HL-60 (cell line): ENCODE results near the gene PIGN.

Experiments
- DNase-seq, 2 experiments: peaks; one replicate each; pipeline ENCODE4 v3.0.0-alpha.2; 2010 to 2020; ENCODE audit warnings: low read depth in 1 of 2, low spot score in 1 of 2
- H3K27ac ChIP-seq: fragments of 250-450 bp; sonication (Bioruptor Pico); replicated peaks from 2 replicates; pipeline ENCODE4 v1.5.1; 2020; ENCODE audit warnings: mild to moderate bottlenecking, moderate library complexity
- H3K27me3 ChIP-seq: fragments of 250-450 bp; sonication (Bioruptor Pico); 2 replicates; pipeline ENCODE4 v1.5.1; 2021; ENCODE audit warnings: mild to moderate bottlenecking, moderate library complexity; ENCODE audit not compliant: insufficient read depth, poor library complexity, severe bottlenecking
- H3K4me3 ChIP-seq: replicated peaks from 2 replicates; pipeline ENCODE4 v1.5.1; 2011; ENCODE audit warnings: mild to moderate bottlenecking, control low read depth, low read length; ENCODE audit not compliant: insufficient read depth
- GABPA ChIP-seq: IDR thresholded peaks from 2 replicates; pipeline ENCODE4 v1.6.1; 2012; ENCODE audit warnings: low read depth
- POLR2AphosphoS5 ChIP-seq: IDR thresholded peaks from 2 replicates; pipeline ENCODE4 v1.6.1; 2012; ENCODE audit warnings: low read depth
- SPI1 ChIP-seq: IDR thresholded peaks from 2 replicates; pipeline ENCODE4 v1.6.1; 2012; ENCODE audit warnings: low read depth, mild to moderate bottlenecking, borderline replicate concordance
- long read RNA-seq: library from polyadenylated mRNA; unstranded; transcript quantifications from one replicate; pipeline ENCODE4 v2.0.0, GENCODE V29; 2020
- TF ChIP-seq, protein P1 (sequence below): IDR thresholded peaks from one replicate; pipeline ENCODE4 v1.5.1; 2011; ENCODE audit warnings: low read length, control low read depth, inconsistent platforms; ENCODE audit not compliant: insufficient read depth
- TF ChIP-seq, protein P2 (sequence below): IDR thresholded peaks from 2 replicates; pipeline ENCODE4 v1.6.1; 2012; ENCODE audit warnings: low read depth; ENCODE audit not compliant: insufficient replicate concordance

The PIGN gene
- long read RNA-seq, full-length matches to known transcripts: 131 of 193 reads
- long read RNA-seq, partial matches to known transcripts: 27 of 193 reads
- long read RNA-seq, other reads (novel, unspliced or antisense): 35 of 193 reads

DNA sequence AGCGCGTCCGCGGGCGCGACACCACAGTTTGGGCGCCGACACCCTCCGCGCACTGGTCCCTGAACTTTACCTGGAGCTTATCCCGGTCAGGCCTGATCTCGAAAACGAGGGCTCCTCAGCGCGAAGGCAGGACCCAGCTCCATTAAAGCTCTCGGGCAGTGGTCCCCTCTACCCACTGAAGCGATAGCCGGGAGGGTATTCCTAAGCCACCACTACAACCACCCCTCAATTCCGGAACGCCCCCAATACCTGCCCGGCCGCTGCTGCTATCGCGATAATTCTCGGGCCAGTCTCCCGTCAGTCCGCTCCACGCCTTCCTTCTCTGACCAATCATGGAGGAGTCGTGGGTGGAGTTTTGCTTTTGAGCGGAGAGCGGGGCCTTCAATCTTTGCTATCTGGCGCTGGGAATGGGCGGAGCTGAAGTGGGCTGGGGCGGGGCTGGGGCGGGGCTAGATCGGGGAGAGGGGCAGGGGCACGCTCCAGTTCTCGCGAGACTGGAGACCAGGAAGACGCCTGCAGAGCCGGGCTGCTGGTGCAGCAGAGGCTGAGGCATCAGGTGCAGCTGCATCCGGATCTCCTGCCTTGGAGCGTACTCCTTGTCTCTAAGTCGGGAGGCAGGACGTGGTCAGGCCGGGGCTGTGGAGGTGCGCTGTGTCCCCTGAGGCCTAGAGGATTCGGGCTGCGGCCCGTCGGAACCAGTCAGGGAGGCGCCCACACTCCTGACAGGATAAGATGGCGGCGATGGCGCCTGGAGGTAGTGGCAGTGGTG, at the start of gene PIGN, which contains the start of gene RELCH:
Gene PIGN (minus strand): TSS at position 283 of the 769 bp plus-strand sequence. CDS start 25,703 bp downstream, outside the sequence.
Gene RELCH (plus strand): TSS at position 482 of the 769 bp plus-strand sequence. CDS start 251 bp downstream, at position 733.
- TF ChIP-seq POLR2AphosphoS5 (peak; percentile 95), SPI1 (peak; percentile 0; the same call in 1 of the 2 replicates), GABPA (0 out of 2 replicates have a peak, but pooled peaks have one; percentile 27)
- TF ChIP-seq, protein P1, sequence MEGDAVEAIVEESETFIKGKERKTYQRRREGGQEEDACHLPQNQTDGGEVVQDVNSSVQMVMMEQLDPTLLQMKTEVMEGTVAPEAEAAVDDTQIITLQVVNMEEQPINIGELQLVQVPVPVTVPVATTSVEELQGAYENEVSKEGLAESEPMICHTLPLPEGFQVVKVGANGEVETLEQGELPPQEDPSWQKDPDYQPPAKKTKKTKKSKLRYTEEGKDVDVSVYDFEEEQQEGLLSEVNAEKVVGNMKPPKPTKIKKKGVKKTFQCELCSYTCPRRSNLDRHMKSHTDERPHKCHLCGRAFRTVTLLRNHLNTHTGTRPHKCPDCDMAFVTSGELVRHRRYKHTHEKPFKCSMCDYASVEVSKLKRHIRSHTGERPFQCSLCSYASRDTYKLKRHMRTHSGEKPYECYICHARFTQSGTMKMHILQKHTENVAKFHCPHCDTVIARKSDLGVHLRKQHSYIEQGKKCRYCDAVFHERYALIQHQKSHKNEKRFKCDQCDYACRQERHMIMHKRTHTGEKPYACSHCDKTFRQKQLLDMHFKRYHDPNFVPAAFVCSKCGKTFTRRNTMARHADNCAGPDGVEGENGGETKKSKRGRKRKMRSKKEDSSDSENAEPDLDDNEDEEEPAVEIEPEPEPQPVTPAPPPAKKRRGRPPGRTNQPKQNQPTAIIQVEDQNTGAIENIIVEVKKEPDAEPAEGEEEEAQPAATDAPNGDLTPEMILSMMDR: no peak
- Histone ChIP-seq H3K27ac (peak within 1 kb of the TSS; percentile 84), H3K27me3 (no peaks in the 10 kb centered on the region), H3K4me3 (peak within 1 kb of the TSS; percentile 92)
- DNase-seq: peak; percentile 98 to 100

DNA sequence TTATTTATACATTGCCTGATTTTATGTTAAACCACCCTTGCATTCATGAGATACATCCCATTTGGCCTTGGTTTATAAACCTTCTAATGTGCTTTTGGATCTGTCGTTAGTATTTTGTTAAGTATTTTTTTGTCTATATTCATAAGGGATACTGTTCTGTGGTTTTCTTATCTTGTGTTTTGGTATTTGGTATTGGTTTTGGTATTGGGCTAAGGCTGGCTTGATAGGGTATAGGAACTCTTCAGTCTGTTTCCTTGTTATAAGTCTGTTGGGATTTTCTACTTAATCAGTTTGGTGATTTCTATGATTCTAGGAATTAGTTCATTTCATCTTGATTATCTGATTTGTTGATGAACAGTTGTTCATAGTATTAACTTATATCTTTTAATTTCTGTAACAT, 49.4 kb upstream of the PIGN start:
- DNase-seq: no peak
- Histone ChIP-seq H3K4me3 (no peak overlapping the region), H3K27ac (no peak overlapping the region), H3K27me3 (no peaks in the 10 kb centered on the region)
- TF ChIP-seq GABPA (no peak), SPI1 (no peak), POLR2AphosphoS5 (no peak)
- TF ChIP-seq, protein P2, sequence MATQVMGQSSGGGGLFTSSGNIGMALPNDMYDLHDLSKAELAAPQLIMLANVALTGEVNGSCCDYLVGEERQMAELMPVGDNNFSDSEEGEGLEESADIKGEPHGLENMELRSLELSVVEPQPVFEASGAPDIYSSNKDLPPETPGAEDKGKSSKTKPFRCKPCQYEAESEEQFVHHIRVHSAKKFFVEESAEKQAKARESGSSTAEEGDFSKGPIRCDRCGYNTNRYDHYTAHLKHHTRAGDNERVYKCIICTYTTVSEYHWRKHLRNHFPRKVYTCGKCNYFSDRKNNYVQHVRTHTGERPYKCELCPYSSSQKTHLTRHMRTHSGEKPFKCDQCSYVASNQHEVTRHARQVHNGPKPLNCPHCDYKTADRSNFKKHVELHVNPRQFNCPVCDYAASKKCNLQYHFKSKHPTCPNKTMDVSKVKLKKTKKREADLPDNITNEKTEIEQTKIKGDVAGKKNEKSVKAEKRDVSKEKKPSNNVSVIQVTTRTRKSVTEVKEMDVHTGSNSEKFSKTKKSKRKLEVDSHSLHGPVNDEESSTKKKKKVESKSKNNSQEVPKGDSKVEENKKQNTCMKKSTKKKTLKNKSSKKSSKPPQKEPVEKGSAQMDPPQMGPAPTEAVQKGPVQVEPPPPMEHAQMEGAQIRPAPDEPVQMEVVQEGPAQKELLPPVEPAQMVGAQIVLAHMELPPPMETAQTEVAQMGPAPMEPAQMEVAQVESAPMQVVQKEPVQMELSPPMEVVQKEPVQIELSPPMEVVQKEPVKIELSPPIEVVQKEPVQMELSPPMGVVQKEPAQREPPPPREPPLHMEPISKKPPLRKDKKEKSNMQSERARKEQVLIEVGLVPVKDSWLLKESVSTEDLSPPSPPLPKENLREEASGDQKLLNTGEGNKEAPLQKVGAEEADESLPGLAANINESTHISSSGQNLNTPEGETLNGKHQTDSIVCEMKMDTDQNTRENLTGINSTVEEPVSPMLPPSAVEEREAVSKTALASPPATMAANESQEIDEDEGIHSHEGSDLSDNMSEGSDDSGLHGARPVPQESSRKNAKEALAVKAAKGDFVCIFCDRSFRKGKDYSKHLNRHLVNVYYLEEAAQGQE: no peak
- TF ChIP-seq, protein P1: no peak

- H3K27me3 ChIP-seq: no peaks in the 10 kb centered on the region
- TF ChIP-seq GABPA (no peak), SPI1 (no peak), POLR2AphosphoS5 (no peak)
- TF ChIP-seq, protein P2: no peak
- TF ChIP-seq, protein P1: no peak
- H3K4me3 ChIP-seq: no peak overlapping the region
- DNase-seq: no peak
- no peak overlapping the region for H3K27ac ChIP-seq
These were observed 39.2 kb upstream of the PIGN start for GRCh38 chr18:62226047-62226446.
